Stimulated activated CD4-positive, alpha-beta T cell treated with anti-CD3 and anti-CD28 coated beads, Interleukin-4, amount 100 ng/mL, for 24 hours (primary cell): ENCODE data around the gene TSR3.

ENCODE experiments used
- DNase-seq: peaks from one replicate; pipeline ENCODE4 v3.0.0-alpha.2; 2020

TSR3 gene

GRCh38 chr16:1350691-1351090, 987 bp downstream of the TSR3 start:
- no peak for DNase-seq

- no peak for DNase-seq
Observed at GRCh38 chr16:1349951-1350350, 1.7 kb downstream of the TSR3 start.

- no peak for DNase-seq
Observed at GRCh38 chr16:1349351-1349750, 2.3 kb downstream of the TSR3 start.

GRCh38 chr16:1348926-1349325, 2.8 kb downstream of the TSR3 start:
- no peak for DNase-seq

- DNase-seq: no peak
Observed at GRCh38 chr16:1348441-1348840, 3.2 kb downstream of the TSR3 start.

- no peak for DNase-seq
Observed at GRCh38 chr16:1347962-1348361, 3.7 kb downstream of the TSR3 start.

GRCh38 chr16:1347286-1347855, 4.3 kb downstream of the TSR3 start:
- DNase-seq: no peak

GRCh38 chr16:1346422-1347285, 5.0 kb downstream of the TSR3 start:
- no peak for DNase-seq

- DNase-seq: no peak
Observed at GRCh38 chr16:1345651-1346421, 5.8 kb downstream of the TSR3 start.

GRCh38 chr16:1345087-1345486, 6.6 kb downstream of the TSR3 start:
- DNase-seq: no peak

- DNase-seq: no peak
Observed at GRCh38 chr16:1344499-1344898, 7.2 kb downstream of the TSR3 start.

- DNase-seq: no peak
Observed at GRCh38 chr16:1343428-1344242, 8.0 kb downstream of the TSR3 start.

GRCh38 chr16:1342526-1343427, 8.9 kb downstream of the TSR3 start:
- peak; percentile 86 for DNase-seq

- DNase-seq: no peak
Observed at GRCh38 chr16:1341495-1342420, 9.9 kb downstream of the TSR3 start.

- DNase-seq: no peak
Observed at GRCh38 chr16:1340730-1341494, 10.8 kb downstream of the TSR3 start.

GRCh38 chr16:1338855-1339675, 12.6 kb downstream of the TSR3 start:
- no peak for DNase-seq

- no peak for DNase-seq
Observed at GRCh38 chr16:1338119-1338730, 13.5 kb downstream of the TSR3 start.

- DNase-seq: no peak
Observed at GRCh38 chr16:1337486-1337885, 14.2 kb downstream of the TSR3 start.

- no peak for DNase-seq
Observed at GRCh38 chr16:1336619-1337018, 15.1 kb downstream of the TSR3 start.
